Measurements from ENCODE around the gene WAPL.
"Not testable (repeated sequence)": the region's sequence is repeated elsewhere in the genome, so short reads cannot be mapped to it uniquely, and the experiment has no call there.

WAPL gene

DNA sequence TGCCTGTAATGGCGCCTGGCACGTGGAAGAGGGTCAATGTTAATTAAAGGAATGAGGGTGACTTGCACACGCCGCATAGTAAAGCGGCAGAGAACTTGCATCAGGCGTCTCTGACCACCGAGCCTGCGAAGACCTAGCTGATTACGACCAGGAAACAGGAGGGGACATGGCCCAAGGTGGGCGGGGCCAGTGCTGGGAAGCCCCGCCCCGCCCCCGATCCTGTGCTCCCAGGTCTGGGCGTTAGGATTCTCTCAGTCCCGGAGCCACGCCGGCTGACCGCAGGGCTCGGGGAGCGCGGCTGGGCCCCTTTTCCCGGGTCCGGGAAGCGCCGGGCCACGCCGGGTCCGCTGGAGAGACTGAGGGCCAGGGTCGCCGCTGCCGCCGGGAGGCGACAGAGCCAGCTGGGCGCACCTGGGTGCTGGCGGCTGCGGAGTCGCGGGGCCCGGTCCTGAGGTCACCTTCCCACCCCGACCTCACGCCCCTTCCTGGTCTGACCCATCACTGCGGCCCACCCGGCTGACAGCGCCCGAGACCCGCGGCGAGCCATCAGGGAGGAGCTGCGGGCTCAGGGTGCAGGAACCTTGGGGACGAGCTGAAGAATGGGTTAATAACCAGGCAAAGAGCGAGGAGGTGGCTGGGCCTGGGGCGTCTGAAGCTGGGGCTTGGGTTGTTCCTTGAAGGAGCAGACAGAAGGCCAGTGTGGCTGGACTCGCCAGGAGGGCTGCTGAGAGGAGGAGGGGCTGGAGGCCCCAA lies 132.0 kb downstream of the WAPL start:
- Histone ChIP-seq H3K27me3 (ENCODE audit: control insufficient read depth, insufficient read depth, low read length) (peaks cover 41% of the 10 kb centered on the region), H3K4me3 (ENCODE audit: low read depth, low read length) (peak overlapping the region; percentile 65), H3K4me1 (ENCODE audit: control insufficient read depth, insufficient read depth, low read length) (peaks cover 7% of the 10 kb centered on the region), H3K36me3 (ENCODE audit: control insufficient read depth, insufficient read depth, low read length) (no peaks in the 10 kb centered on the region), H3K9ac (ENCODE audit: low read depth, low read length) (no peak overlapping the region), H3K9me3 (ENCODE audit: control insufficient read depth, insufficient read depth, low read length) (no peaks in the 10 kb centered on the region)

- H3K9me3 ChIP-seq (ENCODE audit: control insufficient read depth, insufficient read depth, low read length); H3K36me3 ChIP-seq (ENCODE audit: control insufficient read depth, insufficient read depth, low read length); H3K4me1 ChIP-seq (ENCODE audit: control insufficient read depth, insufficient read depth, low read length); H3K9ac ChIP-seq (ENCODE audit: low read depth, low read length): not testable (repeated sequence)
- Histone ChIP-seq H3K27me3 (ENCODE audit: control insufficient read depth, insufficient read depth, low read length) (peaks cover 41% of the 10 kb centered on the region), H3K4me3 (ENCODE audit: low read depth, low read length) (peak overlapping the region; percentile 65)
Observed at GRCh38 chr10:86389109-86389440, 132.5 kb downstream of the WAPL start.

DNA sequence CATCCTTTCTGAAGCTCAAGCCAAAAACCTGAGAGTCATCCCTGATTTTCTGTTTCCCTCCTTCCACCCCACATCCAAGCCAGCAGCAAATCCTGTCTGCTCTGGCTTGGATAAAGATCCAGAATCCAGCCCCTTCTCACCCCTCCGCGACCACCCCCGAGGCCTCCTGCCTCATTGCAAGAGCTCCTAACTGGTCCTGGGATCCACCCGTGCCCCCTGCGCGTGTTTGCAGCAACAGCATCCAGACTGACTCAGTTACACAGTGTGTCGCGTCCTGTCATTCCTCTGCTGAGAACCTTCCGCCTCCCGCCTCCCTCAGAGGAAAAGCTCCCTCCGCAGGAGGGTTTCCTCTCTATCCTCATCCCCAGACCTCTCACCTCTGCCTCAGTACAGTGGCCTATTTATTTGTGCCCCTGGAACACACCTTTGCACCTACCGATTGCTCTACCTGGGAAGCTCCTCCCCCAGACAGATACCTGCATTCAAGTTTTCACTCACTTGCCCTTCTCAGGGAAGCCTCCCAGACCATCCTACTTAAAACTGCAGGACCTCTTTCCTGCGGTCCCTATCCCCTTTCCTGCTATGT lies 133.4 kb downstream of the WAPL start:
- peaks cover 7% of the 10 kb centered on the region for H3K4me1 ChIP-seq (ENCODE audit: control insufficient read depth, insufficient read depth, low read length)
- H3K4me3 ChIP-seq (ENCODE audit: low read depth, low read length), result peak overlapping the region; percentile 18
- H3K9ac ChIP-seq (ENCODE audit: low read depth, low read length), result no peak overlapping the region
- no peaks in the 10 kb centered on the region for H3K36me3 ChIP-seq (ENCODE audit: control insufficient read depth, insufficient read depth, low read length)
- H3K27me3 ChIP-seq (ENCODE audit: control insufficient read depth, insufficient read depth, low read length), result peaks cover 41% of the 10 kb centered on the region
- no peaks in the 10 kb centered on the region for H3K9me3 ChIP-seq (ENCODE audit: control insufficient read depth, insufficient read depth, low read length)

DNA sequence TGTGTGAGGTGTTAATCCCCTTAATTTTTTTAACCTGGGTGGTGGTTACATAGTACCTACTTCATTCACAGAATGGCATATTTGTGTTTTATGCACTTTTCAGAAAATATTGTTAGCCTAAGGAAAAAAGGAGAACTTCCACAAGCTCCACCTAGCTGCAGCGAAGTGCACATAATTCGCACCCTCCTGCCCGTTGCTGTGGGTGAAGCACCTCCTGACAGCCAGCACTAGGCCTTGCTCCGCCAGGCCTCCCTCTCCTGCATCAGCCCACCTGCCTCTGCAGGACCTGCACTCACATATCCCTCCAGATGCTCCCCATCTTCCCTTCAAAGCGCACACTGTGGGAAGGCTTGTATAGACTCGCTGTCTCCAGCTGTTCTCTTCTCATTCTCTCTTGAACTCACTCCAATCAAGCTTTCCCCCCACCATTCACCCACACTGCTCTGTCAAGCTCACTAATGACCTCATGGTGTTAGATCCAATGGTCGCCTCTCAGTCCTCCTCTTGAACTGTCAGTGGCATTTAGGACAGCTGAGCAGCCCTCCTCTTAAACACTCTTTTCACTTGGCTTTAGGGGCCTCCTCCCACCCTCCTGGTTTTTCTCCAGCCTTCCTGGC lies 134.3 kb downstream of the WAPL start:
- Histone ChIP-seq H3K27me3 (ENCODE audit: control insufficient read depth, insufficient read depth, low read length) (peaks cover 37% of the 10 kb centered on the region), H3K4me3 (ENCODE audit: low read depth, low read length) (no peak overlapping the region), H3K9me3 (ENCODE audit: control insufficient read depth, insufficient read depth, low read length) (no peaks in the 10 kb centered on the region), H3K9ac (ENCODE audit: low read depth, low read length) (no peak overlapping the region), H3K36me3 (ENCODE audit: control insufficient read depth, insufficient read depth, low read length) (no peaks in the 10 kb centered on the region), H3K4me1 (ENCODE audit: control insufficient read depth, insufficient read depth, low read length) (peaks cover 7% of the 10 kb centered on the region)

DNA sequence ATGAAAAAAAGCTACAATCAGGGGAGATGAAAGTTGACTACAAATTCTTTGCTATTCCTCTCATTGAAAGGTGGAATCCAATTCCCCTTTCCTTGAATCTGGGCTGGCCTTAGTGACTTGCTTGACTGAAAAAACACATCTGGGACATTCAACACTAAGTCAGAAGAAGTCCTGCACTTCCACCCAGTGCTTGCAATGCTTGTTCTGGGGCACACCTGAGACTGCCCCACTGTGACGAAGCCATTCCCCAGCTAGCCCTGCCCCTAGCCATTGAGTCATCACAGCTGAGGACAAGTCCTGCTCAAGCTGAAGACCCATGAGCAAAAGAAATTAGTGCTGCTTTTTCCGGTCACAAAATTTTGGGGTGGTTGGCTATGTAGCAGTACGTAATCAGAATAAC lies 135.8 kb downstream of the WAPL start:
- Histone ChIP-seq H3K9ac (ENCODE audit: low read depth, low read length) (no peak overlapping the region), H3K4me1 (ENCODE audit: control insufficient read depth, insufficient read depth, low read length) (peaks cover 7% of the 10 kb centered on the region), H3K36me3 (ENCODE audit: control insufficient read depth, insufficient read depth, low read length) (no peaks in the 10 kb centered on the region), H3K27me3 (ENCODE audit: control insufficient read depth, insufficient read depth, low read length) (peaks cover 24% of the 10 kb centered on the region), H3K4me3 (ENCODE audit: low read depth, low read length) (no peak overlapping the region), H3K9me3 (ENCODE audit: control insufficient read depth, insufficient read depth, low read length) (no peaks in the 10 kb centered on the region)

All from iPS-15b (cell line).